ENCODE measurements around the gene DCAF5. TPM values are rescaled to one million over a fixed set of nuclear protein-coding genes. Genes with fewer than 3 reads are reported as not detected.
A peak's percentile ranks its signal among the peaks of the same experiment; 100 is the strongest.
"Not testable (repeated sequence)": the region's sequence is repeated elsewhere in the genome, so short reads cannot be mapped to it uniquely, and the experiment has no call there.

The DCAF5 gene
- total and polyA plus RNA-seq, 4 donors: 29.3 to 51.1 (median 39.2) TPM

DNA sequence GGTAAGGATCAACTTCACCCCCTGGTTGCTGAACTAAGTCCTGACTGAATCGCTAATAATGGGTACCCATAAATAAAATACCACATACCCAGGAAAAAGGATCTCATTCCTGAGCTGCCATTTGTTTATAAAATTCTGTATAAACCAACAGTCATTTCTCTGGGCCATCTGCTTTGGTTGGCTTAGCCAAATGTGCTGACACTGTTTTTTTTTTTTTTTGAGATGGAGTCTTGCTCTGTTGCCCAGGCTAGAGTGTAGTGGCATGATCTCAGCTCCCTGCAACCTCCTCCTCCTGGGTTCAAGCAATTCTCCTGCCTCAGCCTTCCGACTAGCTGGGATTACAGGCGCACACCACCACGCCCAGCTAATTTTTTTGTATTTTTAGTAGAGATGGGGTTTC is 87.0 kb downstream of the DCAF5 start:
- DNase-seq (ENCODE audit: low read depth in 4 of 6, low spot score in 6 of 6); H3K27me3 ChIP-seq (ENCODE audit: control insufficient read depth, insufficient read depth, low read length); H3K36me3 ChIP-seq (ENCODE audit: control insufficient read depth, insufficient read depth, low read length); H3K27ac ChIP-seq (ENCODE audit: low read depth, low read length); H3K4me1 ChIP-seq (ENCODE audit: control insufficient read depth, insufficient read depth, low read length); H3K4me3 ChIP-seq (ENCODE audit: low read depth, low read length); H3K9me3 ChIP-seq (ENCODE audit: control insufficient read depth, insufficient read depth, low read length): not testable (repeated sequence)
- no CpG with 5 or more reads among the region's 4 CpGs for WGBS (ENCODE audit: insufficient coverage)

DNA sequence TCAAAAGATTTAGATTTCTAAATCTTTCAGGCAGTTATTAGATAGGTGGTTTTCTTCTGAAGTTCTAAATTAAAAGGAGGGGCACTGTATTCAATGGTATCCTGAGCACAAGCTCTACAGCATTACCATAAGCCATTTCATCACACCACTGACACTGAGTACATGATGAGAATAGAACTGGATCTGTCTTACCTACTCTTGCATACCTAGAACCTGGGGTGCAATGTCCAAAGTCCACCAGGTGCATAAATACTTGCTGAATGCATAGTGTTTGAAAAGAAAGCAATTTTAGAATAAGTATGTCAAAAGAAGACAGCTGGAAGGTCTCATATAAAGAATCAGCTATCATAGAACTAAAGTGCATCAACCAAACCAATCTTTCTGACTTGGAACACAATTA is 88.3 kb downstream of the DCAF5 start:
- no peaks in the 10 kb centered on the region for H3K27me3 ChIP-seq (ENCODE audit: control insufficient read depth, insufficient read depth, low read length)
- no peaks in the 10 kb centered on the region for H3K4me1 ChIP-seq (ENCODE audit: control insufficient read depth, insufficient read depth, low read length)
- H3K4me3 ChIP-seq (ENCODE audit: low read depth, low read length): no peak overlapping the region
- no peak overlapping the region for H3K27ac ChIP-seq (ENCODE audit: low read depth, low read length)
- DNase-seq (ENCODE audit: low read depth in 4 of 6, low spot score in 6 of 6): no peak
- no peaks in the 10 kb centered on the region for H3K9me3 ChIP-seq (ENCODE audit: control insufficient read depth, insufficient read depth, low read length)
- peaks cover 16% of the 10 kb centered on the region for H3K36me3 ChIP-seq (ENCODE audit: control insufficient read depth, insufficient read depth, low read length)

DNA sequence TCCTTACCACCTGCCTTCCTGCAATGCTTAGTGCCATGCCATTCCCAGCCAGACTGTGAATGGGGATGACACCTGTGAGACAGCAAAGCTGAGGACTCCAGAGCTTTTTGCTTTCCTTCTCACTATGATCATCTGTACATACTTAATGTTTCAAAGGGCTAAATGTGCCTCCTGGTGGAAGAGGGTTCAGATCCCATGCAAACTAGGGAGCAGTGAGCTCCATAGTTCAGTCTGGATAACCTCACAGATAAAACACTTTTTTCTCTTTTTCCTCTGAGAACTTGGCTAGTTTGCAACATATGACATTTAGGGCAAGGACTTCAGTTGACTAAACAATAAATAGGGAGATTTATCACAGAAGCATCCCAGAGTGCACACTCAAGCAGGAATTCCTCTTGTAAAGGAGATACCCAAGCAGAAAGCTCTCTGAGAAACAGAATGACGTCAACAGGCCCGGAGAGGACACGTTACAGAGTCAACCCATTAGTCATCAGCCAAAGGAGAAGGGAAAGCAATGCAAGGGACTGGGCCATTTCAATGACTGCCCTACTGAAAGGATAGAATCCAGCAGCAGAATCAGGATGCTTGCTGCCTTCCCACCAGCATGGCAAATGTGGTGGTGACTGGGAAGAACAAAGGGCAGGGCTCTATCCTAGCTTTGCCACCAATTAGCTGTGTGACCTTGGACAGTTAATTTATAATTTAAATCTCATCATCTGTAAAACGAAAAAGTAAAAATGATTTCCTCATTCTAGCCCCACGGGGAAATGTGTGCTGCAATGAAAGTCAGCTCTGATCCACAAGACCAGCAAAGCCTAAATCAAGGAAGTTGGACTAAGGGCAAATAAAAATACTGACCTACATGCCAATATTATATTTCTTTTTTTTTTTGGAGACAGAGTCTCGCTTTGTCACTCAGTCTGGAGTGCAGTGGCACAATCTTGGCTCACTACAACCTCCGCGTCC is 93.0 kb downstream of the DCAF5 start:
- H3K4me1 ChIP-seq (ENCODE audit: control insufficient read depth, insufficient read depth, low read length): no peaks in the 10 kb centered on the region
- no peak overlapping the region for H3K4me3 ChIP-seq (ENCODE audit: low read depth, low read length)
- no peaks in the 10 kb centered on the region for H3K9me3 ChIP-seq (ENCODE audit: control insufficient read depth, insufficient read depth, low read length)
- H3K36me3 ChIP-seq (ENCODE audit: control insufficient read depth, insufficient read depth, low read length): peaks cover 21% of the 10 kb centered on the region
- WGBS (ENCODE audit: insufficient coverage): 66% methylated on average over 3 of the region's 8 CpGs
- no peaks in the 10 kb centered on the region for H3K27me3 ChIP-seq (ENCODE audit: control insufficient read depth, insufficient read depth, low read length)
- no peak overlapping the region for H3K27ac ChIP-seq (ENCODE audit: low read depth, low read length)
- DNase-seq (ENCODE audit: low read depth in 4 of 6, low spot score in 6 of 6): no peak

DNA sequence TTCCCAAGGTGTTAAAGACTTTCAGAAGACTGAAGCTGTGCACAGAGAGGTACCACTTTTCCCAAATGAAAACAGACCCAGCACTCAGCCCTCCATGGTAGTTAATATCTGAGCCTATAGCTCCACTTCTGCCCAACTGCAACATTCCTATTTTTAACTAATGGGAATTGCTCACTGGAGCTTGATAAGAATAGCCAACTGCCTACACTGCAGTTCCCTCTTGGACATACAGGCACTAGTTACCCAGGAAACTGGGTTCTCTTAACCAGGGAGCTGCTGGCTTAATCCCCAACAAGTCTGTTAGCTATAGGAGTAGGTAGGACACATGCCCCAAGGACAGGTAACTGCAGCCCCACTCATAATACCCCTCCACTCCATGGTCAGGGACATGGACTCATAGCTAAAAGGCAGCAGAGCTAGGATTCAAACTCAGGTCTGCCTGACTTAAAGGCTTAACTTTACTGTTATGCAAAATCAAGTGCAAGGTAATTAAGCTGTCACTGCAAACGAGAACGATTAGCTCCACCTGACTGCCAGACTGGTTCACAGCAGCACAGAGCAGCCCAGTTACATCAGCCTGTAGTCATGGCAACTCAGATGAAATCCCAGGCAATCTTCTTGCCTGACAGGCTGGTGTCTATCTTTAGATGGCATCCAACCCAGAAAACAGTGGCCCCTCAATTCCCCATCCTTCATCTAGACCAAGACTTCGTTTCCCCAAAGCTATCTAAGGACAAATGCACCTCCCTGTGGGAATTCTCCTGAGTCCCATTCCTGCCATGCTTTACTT is 96.7 kb downstream of the DCAF5 start:
- Histone ChIP-seq H3K27ac (ENCODE audit: low read depth, low read length) (no peak overlapping the region), H3K36me3 (ENCODE audit: control insufficient read depth, insufficient read depth, low read length) (peaks cover 37% of the 10 kb centered on the region), H3K9me3 (ENCODE audit: control insufficient read depth, insufficient read depth, low read length) (no peaks in the 10 kb centered on the region), H3K4me1 (ENCODE audit: control insufficient read depth, insufficient read depth, low read length) (peaks cover 3% of the 10 kb centered on the region), H3K27me3 (ENCODE audit: control insufficient read depth, insufficient read depth, low read length) (no peaks in the 10 kb centered on the region), H3K4me3 (ENCODE audit: low read depth, low read length) (no peak overlapping the region)
- peak in 3 of 6 donors; percentile 29 to 92 (median 54) for DNase-seq (ENCODE audit: low read depth in 4 of 6, low spot score in 6 of 6)
- 15% methylated on average over 3 of the region's 3 CpGs for WGBS (ENCODE audit: insufficient coverage)

DNA sequence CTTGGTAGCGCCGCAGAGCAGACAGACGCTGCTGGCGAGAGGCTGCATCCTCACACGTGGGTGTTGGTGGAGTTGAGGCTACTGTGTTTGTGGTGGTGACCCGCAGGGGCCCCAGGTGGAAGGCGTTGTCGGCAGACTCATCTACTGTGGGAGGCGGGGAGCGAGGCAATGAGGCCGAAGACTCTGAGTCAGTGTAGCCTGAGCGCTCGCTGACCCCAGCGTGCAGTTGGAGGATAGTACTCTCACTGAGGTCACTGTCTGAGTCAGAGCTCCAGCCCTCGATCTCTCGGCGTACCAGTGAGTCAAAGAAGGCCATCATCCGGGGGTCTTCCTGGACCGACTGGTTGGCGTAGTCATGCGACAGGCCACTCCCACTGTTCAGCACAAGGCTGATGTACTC is 97.8 kb downstream of the DCAF5 start:
- Histone ChIP-seq H3K27ac (ENCODE audit: low read depth, low read length) (no peak overlapping the region), H3K4me3 (ENCODE audit: low read depth, low read length) (no peak overlapping the region), H3K9me3 (ENCODE audit: control insufficient read depth, insufficient read depth, low read length) (no peaks in the 10 kb centered on the region), H3K27me3 (ENCODE audit: control insufficient read depth, insufficient read depth, low read length) (no peaks in the 10 kb centered on the region), H3K36me3 (ENCODE audit: control insufficient read depth, insufficient read depth, low read length) (peaks cover 29% of the 10 kb centered on the region), H3K4me1 (ENCODE audit: control insufficient read depth, insufficient read depth, low read length) (peaks cover 3% of the 10 kb centered on the region)
- no peak for DNase-seq (ENCODE audit: low read depth in 4 of 6, low spot score in 6 of 6)
- WGBS (ENCODE audit: insufficient coverage): 95% methylated on average over 21 of the region's 21 CpGs

DNA sequence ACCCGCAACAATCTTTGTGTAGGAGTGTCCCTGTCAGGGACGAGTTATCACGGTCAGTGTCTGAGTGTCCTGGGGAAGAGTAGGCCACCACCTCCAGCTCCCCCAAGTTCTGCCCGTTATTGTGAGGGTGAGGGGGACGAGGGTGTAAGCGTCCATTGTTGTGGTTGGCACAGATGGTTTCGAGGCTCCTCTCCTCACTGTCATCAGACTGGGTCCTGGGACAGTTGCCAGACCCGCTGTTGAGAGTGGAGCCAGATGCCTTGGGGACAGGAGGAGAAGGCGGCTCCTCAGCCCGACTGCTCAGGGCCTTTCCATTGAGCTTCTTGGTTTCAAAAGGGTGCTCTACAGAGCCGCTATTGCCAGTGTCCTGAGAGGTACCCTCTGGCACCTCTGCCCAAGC is 98.9 kb downstream of the DCAF5 start:
- no peak for DNase-seq (ENCODE audit: low read depth in 4 of 6, low spot score in 6 of 6)
- WGBS (ENCODE audit: insufficient coverage): 85% methylated on average over 4 of the region's 11 CpGs
- Histone ChIP-seq H3K27me3 (ENCODE audit: control insufficient read depth, insufficient read depth, low read length) (no peaks in the 10 kb centered on the region), H3K9me3 (ENCODE audit: control insufficient read depth, insufficient read depth, low read length) (no peaks in the 10 kb centered on the region), H3K27ac (ENCODE audit: low read depth, low read length) (no peak overlapping the region), H3K4me1 (ENCODE audit: control insufficient read depth, insufficient read depth, low read length) (peaks cover 3% of the 10 kb centered on the region), H3K4me3 (ENCODE audit: low read depth, low read length) (no peak overlapping the region), H3K36me3 (ENCODE audit: control insufficient read depth, insufficient read depth, low read length) (peaks cover 24% of the 10 kb centered on the region)

DNA sequence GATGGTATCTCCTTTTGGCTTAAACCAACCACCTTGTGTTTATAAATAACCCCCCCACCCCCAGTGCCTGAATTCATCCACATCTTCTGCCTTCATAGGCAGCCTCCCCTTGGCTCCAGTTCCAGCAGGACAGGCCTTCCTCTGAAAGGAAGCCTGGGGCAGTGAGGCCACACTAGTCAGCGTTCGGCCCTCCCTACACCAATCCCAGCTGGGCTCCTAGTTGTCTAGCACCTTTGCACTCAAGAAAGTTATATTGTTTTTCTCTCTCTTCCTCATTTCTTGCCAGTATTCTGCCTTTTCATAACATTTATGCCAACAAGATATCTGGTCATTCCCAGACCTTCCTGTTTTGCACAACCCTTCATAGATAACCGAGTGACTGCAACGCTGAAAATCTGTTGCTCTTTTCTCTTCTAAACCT is 100.7 kb downstream of the DCAF5 start:
- Histone ChIP-seq H3K4me3 (ENCODE audit: low read depth, low read length) (no peak overlapping the region), H3K36me3 (ENCODE audit: control insufficient read depth, insufficient read depth, low read length) (peaks cover 21% of the 10 kb centered on the region), H3K9me3 (ENCODE audit: control insufficient read depth, insufficient read depth, low read length) (no peaks in the 10 kb centered on the region), H3K27ac (ENCODE audit: low read depth, low read length) (no peak overlapping the region), H3K4me1 (ENCODE audit: control insufficient read depth, insufficient read depth, low read length) (peaks cover 3% of the 10 kb centered on the region), H3K27me3 (ENCODE audit: control insufficient read depth, insufficient read depth, low read length) (no peaks in the 10 kb centered on the region)
- no peak for DNase-seq (ENCODE audit: low read depth in 4 of 6, low spot score in 6 of 6)
- WGBS (ENCODE audit: insufficient coverage): 82% methylated on average over 4 of the region's 4 CpGs

DNA sequence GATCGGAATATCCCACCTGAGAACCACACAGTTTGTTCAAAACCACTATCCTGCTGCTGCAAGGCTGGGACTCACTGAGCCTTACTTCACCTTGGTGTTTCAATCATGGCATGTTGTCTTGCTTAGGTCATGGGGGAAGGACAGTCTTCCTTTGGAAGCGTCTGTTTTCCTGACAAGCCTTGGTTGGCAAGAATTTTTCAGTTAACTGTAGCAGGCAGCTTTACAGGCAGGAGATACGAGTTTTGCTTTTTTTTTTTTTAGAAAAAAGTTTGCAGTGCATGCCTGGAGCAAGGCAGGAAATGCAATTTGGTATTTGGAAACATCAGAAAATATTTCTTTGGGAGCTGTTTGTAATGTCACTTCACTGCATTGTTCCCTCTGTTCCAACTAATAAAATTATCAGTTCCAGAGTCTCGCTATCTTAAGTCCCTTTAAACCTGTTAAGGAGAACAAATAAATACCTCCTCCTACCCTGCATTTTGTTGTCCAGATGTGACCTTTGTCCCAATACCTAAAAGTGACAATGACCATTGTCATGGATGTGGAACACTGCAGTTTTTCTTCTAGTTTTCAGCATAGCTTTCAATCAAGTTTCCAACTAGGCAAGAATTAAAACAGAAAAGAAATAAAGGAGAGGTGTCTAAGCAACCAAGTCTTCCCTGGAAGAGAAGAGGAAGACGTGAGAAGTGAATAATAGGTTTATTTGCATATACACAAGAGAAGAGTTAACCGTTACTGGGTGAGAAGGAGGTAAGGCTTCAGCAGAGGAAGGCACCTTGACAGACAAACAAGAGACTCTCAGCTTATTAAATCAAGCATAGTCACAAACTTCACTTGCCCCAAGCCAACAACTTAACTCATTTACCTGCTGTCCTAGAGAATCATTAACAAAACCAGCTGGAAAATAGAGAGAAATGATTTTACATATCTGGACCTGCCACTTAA is 102.4 kb downstream of the DCAF5 start:
- Histone ChIP-seq H3K36me3 (ENCODE audit: control insufficient read depth, insufficient read depth, low read length) (peaks cover 21% of the 10 kb centered on the region), H3K4me1 (ENCODE audit: control insufficient read depth, insufficient read depth, low read length) (peaks cover 17% of the 10 kb centered on the region), H3K4me3 (ENCODE audit: low read depth, low read length) (no peak overlapping the region), H3K9me3 (ENCODE audit: control insufficient read depth, insufficient read depth, low read length) (no peaks in the 10 kb centered on the region), H3K27me3 (ENCODE audit: control insufficient read depth, insufficient read depth, low read length) (no peaks in the 10 kb centered on the region), H3K27ac (ENCODE audit: low read depth, low read length) (peak overlapping the region; percentile 4)
- whole genome bisulfite sequencing (ENCODE audit: insufficient coverage): 73% methylated on average over 3 of the region's 6 CpGs
- no peak for DNase-seq (ENCODE audit: low read depth in 4 of 6, low spot score in 6 of 6)

DNA sequence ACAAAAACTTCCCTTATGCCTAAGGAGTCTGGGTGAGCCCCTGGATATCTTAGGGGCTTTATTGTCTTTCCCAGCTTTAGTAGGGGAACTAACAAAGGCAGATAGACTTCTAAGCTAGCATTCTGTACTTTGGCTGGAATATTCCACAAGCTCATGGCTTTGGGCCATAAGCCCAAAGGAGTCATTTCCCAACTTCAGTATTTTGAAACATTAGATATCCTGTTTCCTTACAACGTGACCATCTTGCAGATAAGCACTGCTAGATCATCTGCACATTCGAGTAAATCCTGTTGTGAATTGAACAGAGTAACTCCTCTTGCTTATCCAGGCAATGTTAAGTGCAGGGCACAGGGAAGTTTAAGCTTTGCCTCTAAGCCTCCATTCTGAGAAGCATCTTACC is 103.2 kb downstream of the DCAF5 start:
- Histone ChIP-seq H3K27ac (ENCODE audit: low read depth, low read length) (peak overlapping the region; percentile 12), H3K27me3 (ENCODE audit: control insufficient read depth, insufficient read depth, low read length) (no peaks in the 10 kb centered on the region), H3K4me3 (ENCODE audit: low read depth, low read length) (no peak overlapping the region), H3K9me3 (ENCODE audit: control insufficient read depth, insufficient read depth, low read length) (no peaks in the 10 kb centered on the region), H3K4me1 (ENCODE audit: control insufficient read depth, insufficient read depth, low read length) (peaks cover 21% of the 10 kb centered on the region), H3K36me3 (ENCODE audit: control insufficient read depth, insufficient read depth, low read length) (peaks cover 13% of the 10 kb centered on the region)
- DNase-seq (ENCODE audit: low read depth in 4 of 6, low spot score in 6 of 6): no peak
- 90% methylated on average over 2 of the region's 2 CpGs for WGBS (ENCODE audit: insufficient coverage)

Data from spinal cord (tissue), 10 donors.